Naive thymus-derived CD4-positive, alpha-beta T cell (primary cell): Measurements from ENCODE around the gene PHOSPHO1. TPM values are rescaled to one million over a fixed set of nuclear protein-coding genes. Genes with fewer than 3 reads are reported as not detected.
"Not testable (repeated sequence)": the region's sequence is repeated elsewhere in the genome, so short reads cannot be mapped to it uniquely, and the experiment has no call there.

Experiments used
- ATAC-seq: fragments of 150-1000 bp; cut with Tn5 transposase; 2 replicates; pipeline ENCODE4 v1.10.0; 2021; ENCODE audit warnings: mild to moderate bottlenecking, moderate library complexity
- CTCF ChIA-PET: fragments of 350-600 bp; sonication (Branson Sonifier 250); formaldehyde crosslinking; loops from one replicate; lab custom pipeline; 2021; ENCODE audit warnings: antibody characterized with exemption; lab: Charles Lee
- POLR2A ChIA-PET: fragments of 350-600 bp; sonication (Branson Sonifier 250); formaldehyde crosslinking; loops from one replicate; lab custom pipeline; 2021; ENCODE audit warnings: antibody characterized with exemption, inconsistent platforms; lab: Charles Lee
- DNase-seq, 9 donors: peaks; one replicate each; pipeline versions ENCODE4 v3.0.0 to v3.0.0-alpha.2; 2020 to 2022; ENCODE audit warnings: mixed read lengths in 1 of 9
- H3K27ac ChIP-seq: one replicate; pipeline ENCODE4 v1.7.0; 2013; ENCODE audit warnings: mild to moderate bottlenecking, low read depth, low read length, moderate library complexity
- H3K27me3 ChIP-seq, 2 donors: one replicate each; pipeline ENCODE4 v1.7.0; 2013; ENCODE audit warnings: low read length in 2 of 2, mild to moderate bottlenecking in 2 of 2, moderate library complexity in 2 of 2; ENCODE audit not compliant: control insufficient read depth in 2 of 2, insufficient read depth in 2 of 2
- H3K36me3 ChIP-seq, 3 experiments: 1 replicate in 2 of 3; 2 replicates in 1 of 3; pipeline ENCODE4 v1.7.0; 2013; ENCODE audit warnings: low read length in 3 of 3, mild to moderate bottlenecking in 3 of 3, moderate library complexity in 1 of 3; ENCODE audit not compliant: insufficient read depth in 3 of 3, control insufficient read depth in 2 of 3
- H3K4me1 ChIP-seq, 2 donors: one replicate each; pipeline ENCODE4 v1.7.0; 2013; ENCODE audit warnings: low read length in 2 of 2, mild to moderate bottlenecking in 2 of 2, moderate library complexity in 1 of 2; ENCODE audit not compliant: control insufficient read depth in 2 of 2, insufficient read depth in 2 of 2
- H3K4me3 ChIP-seq: 2 replicates; pipeline ENCODE4 v1.7.0; 2013; ENCODE audit warnings: mild to moderate bottlenecking, low read length
- H3K9me3 ChIP-seq, 3 experiments: 1 replicate in 2 of 3; 2 replicates in 1 of 3; pipeline ENCODE4 v1.7.0; 2013; ENCODE audit warnings: low read length in 3 of 3; ENCODE audit not compliant: control insufficient read depth in 2 of 3
- H3K27ac Mint-ChIP-seq, 9 donors: one replicate each; pipeline ENCODE4 v1.8.0; 2020 to 2022; ENCODE audit warnings: mixed read lengths in 9 of 9, mild to moderate bottlenecking in 8 of 9, moderate library complexity in 5 of 9, inconsistent platforms in 2 of 9
- H3K27me3 Mint-ChIP-seq, 5 donors: one replicate each; pipeline ENCODE4 v1.8.0; 2021 to 2022; ENCODE audit warnings: mixed read lengths in 5 of 5, mild to moderate bottlenecking in 1 of 5
- H3K36me3 Mint-ChIP-seq, 5 donors: one replicate each; pipeline ENCODE4 v1.8.0; 2020 to 2022; ENCODE audit warnings: mixed read lengths in 5 of 5, mild to moderate bottlenecking in 3 of 5, inconsistent platforms in 1 of 5
- H3K4me1 Mint-ChIP-seq, 7 donors: one replicate each; pipeline ENCODE4 v1.8.0; 2020 to 2022; ENCODE audit warnings: mixed read lengths in 7 of 7, mild to moderate bottlenecking in 3 of 7, inconsistent platforms in 1 of 7
- H3K4me3 Mint-ChIP-seq, 10 donors: one replicate each; pipeline ENCODE4 v1.8.0; 2020 to 2022; ENCODE audit warnings: mild to moderate bottlenecking in 10 of 10, mixed read lengths in 10 of 10, moderate library complexity in 6 of 10, inconsistent platforms in 2 of 10
- H3K9me3 Mint-ChIP-seq, 11 donors: one replicate each; pipeline ENCODE4 v1.8.0; 2020 to 2022; ENCODE audit warnings: mixed read lengths in 11 of 11, mild to moderate bottlenecking in 4 of 11, inconsistent platforms in 1 of 11, moderate library complexity in 1 of 11
- intact Hi-C, 2 donors: fragments of 100-400 bp; cut with micrococcal nuclease; formaldehyde crosslinking; loops; one replicate each; pipeline ENCODE4 v1.15.1; 2023
- polyA plus RNA-seq, 2 donors: library from polyadenylated mRNA; unstranded; fragments of 300-500 nt; fragmentation: Illumina TruSeq; gene quantifications; one replicate each; pipeline ENCODE4 v1.2.3, GENCODE V29; 2021
- total RNA-seq, 6 experiments: library from RNA in 5 of 6; stranded (reverse) in 5 of 6; gene quantifications; 1 replicate in 5 of 6; 2 replicates in 1 of 6; pipeline ENCODE4 v1.2.3 and lab custom pipeline; 2021 to 2026

PHOSPHO1 gene
- total and polyA plus RNA-seq, 7 experiments from 2014 or later, result 0.17 to 0.99 (median 0.46) TPM; not detected in 4

GRCh38 chr17:49183341-49183740 lies 47.2 kb downstream of the PHOSPHO1 start:
- Histone ChIP-seq H3K27me3 (peaks cover 0 to 4% of the 10 kb centered on the region in 2 donors), H3K4me1 (peaks cover 4% of the 10 kb centered on the region in 2 donors), H3K4me3 (no peak overlapping the region), H3K27ac (no peak overlapping the region), H3K9me3 (peaks cover 0 to 5% (median 0%) of the 10 kb centered on the region in 3 experiments), H3K36me3 (no peaks in the 10 kb centered on the region)
- POLR2A ChIA-PET, result no interaction called here
- ATAC-seq (no peak), DNase-seq (no peak)
- H3K4me1 Mint-ChIP-seq, result peaks cover 0 to 5% (median 4%) of the 10 kb centered on the region in 7 donors
- intact Hi-C loops, result no loop called here
- H3K27me3 Mint-ChIP-seq, result peaks cover 0 to 9% (median 0%) of the 10 kb centered on the region in 5 donors
- H3K36me3 Mint-ChIP-seq, result peaks cover 0 to 25% (median 3%) of the 10 kb centered on the region in 5 donors
- H3K9me3 Mint-ChIP-seq, result peaks cover 0 to 24% (median 15%) of the 10 kb centered on the region in 11 donors
- CTCF ChIA-PET, result interaction anchor here (0.8 to 7.4 kb wide), 3 partner anchors 44 to 108 kb away, joined by 3 to 143 read pairs (median 3); partner anchors contain the start of gene PHOSPHO1
- no peak overlapping the region for H3K4me3 Mint-ChIP-seq
- no peak overlapping the region for H3K27ac Mint-ChIP-seq

- peaks cover 0 to 4% of the 10 kb centered on the region in 2 donors for H3K27me3 ChIP-seq
- POLR2A ChIA-PET, result interaction anchor here (0.9 to 2.2 kb wide), 5 partner anchors 9 to 106 kb away, joined by 3 to 15 read pairs (median 5); partner anchors contain the start of gene PHOSPHO1
- H3K27ac Mint-ChIP-seq, result peak overlapping the region in 1 of 9 donors; percentile 25
- peaks cover 0 to 5% (median 4%) of the 10 kb centered on the region in 7 donors for H3K4me1 Mint-ChIP-seq
- DNase-seq (no peak), ATAC-seq (no peak)
- intact Hi-C loops, result loop anchor here (1.0 kb wide), 5 partner anchors 11 to 214 kb away; no protein-coding TSS in a partner anchor
- H3K36me3 Mint-ChIP-seq, result peaks cover 0 to 23% (median 6%) of the 10 kb centered on the region in 5 donors
- H3K4me1 ChIP-seq, result peaks cover 4% of the 10 kb centered on the region in 2 donors
- no peak overlapping the region for H3K27ac ChIP-seq
- H3K4me3 Mint-ChIP-seq, result no peak overlapping the region
- CTCF ChIA-PET, result interaction anchor here (0.7 to 7.4 kb wide), 12 partner anchors 10 to 776 kb away, joined by 3 to 143 read pairs (median 6); partner anchors contain the start of gene PHOSPHO1
- H3K27me3 Mint-ChIP-seq, result peaks cover 0 to 6% (median 0%) of the 10 kb centered on the region in 5 donors
- H3K4me3 ChIP-seq, result no peak overlapping the region
- peaks cover 0 to 19% (median 0%) of the 10 kb centered on the region in 3 experiments for H3K9me3 ChIP-seq
- peaks cover 0 to 31% (median 28%) of the 10 kb centered on the region in 11 donors for H3K9me3 Mint-ChIP-seq
- H3K36me3 ChIP-seq, result no peaks in the 10 kb centered on the region
Measured at GRCh38 chr17:49180998-49181635, 49.5 kb downstream of the PHOSPHO1 start.

GRCh38 chr17:49180303-49180702 lies 50.3 kb downstream of the PHOSPHO1 start:
- peaks cover 0 to 8% (median 2%) of the 10 kb centered on the region in 5 donors for H3K27me3 Mint-ChIP-seq
- ChIA-PET CTCF (interaction anchor here (0.6 to 7.4 kb wide), 15 partner anchors 9 to 775 kb away, joined by 3 to 143 read pairs (median 5); partner anchors contain the start of gene PHOSPHO1), POLR2A (interaction anchor here (0.9 to 2.2 kb wide), 5 partner anchors 10 to 107 kb away, joined by 3 to 15 read pairs (median 5); partner anchors contain the start of gene PHOSPHO1)
- H3K4me3 ChIP-seq, result no peak overlapping the region
- H3K9me3 Mint-ChIP-seq, result peaks cover 0 to 35% (median 30%) of the 10 kb centered on the region in 11 donors
- peaks cover 0 to 18% (median 8%) of the 10 kb centered on the region in 5 donors for H3K36me3 Mint-ChIP-seq
- peaks cover 4% of the 10 kb centered on the region in 2 donors for H3K4me1 ChIP-seq
- H3K27ac Mint-ChIP-seq, result peak overlapping the region in 1 of 9 donors; percentile 41
- peaks cover 0 to 5% (median 4%) of the 10 kb centered on the region in 7 donors for H3K4me1 Mint-ChIP-seq
- no peaks in the 10 kb centered on the region for H3K36me3 ChIP-seq
- H3K9me3 ChIP-seq, result peaks cover 0 to 27% (median 0%) of the 10 kb centered on the region in 3 experiments
- intact Hi-C loops, result loop anchor here (1.0 kb wide), 5 partner anchors 12 to 215 kb away; no protein-coding TSS in a partner anchor
- no peak overlapping the region for H3K27ac ChIP-seq
- DNase-seq, result peak; percentile 38 to 67 (median 58)
- ATAC-seq, result peak; percentile 69
- H3K27me3 ChIP-seq, result peaks cover 0 to 4% of the 10 kb centered on the region in 2 donors
- peak overlapping the region in 3 of 10 donors; percentile 16 to 42 (median 21) for H3K4me3 Mint-ChIP-seq

- H3K4me3 Mint-ChIP-seq, H3K4me1 ChIP-seq, H3K27ac Mint-ChIP-seq, ATAC-seq, DNase-seq, intact Hi-C loops, H3K27ac ChIP-seq, H3K4me1 Mint-ChIP-seq, H3K36me3 ChIP-seq, CTCF ChIA-PET, H3K27me3 ChIP-seq, POLR2A ChIA-PET, H3K4me3 ChIP-seq: not testable (repeated sequence)
- H3K9me3 Mint-ChIP-seq, result peaks cover 9 to 61% (median 38%) of the 10 kb centered on the region in 11 donors
- H3K36me3 Mint-ChIP-seq, result peaks cover 0 to 31% (median 15%) of the 10 kb centered on the region in 5 donors
- peaks cover 0 to 24% (median 0%) of the 10 kb centered on the region in 3 experiments for H3K9me3 ChIP-seq
- H3K27me3 Mint-ChIP-seq, result peaks cover 20 to 41% (median 34%) of the 10 kb centered on the region in 5 donors
Measured at GRCh38 chr17:49175978-49176377, 54.6 kb downstream of the PHOSPHO1 start.

Other genes starting within 250 kb of the PHOSPHO1 start
- gene IGF2BP1, start 233.4 kb downstream of the PHOSPHO1 start, total RNA-seq, result not detected
- gene IGF2BP1, start 233.4 kb downstream of the PHOSPHO1 start, polyA plus RNA-seq, result not detected
- gene B4GALNT2, start 98.0 kb downstream of the PHOSPHO1 start, total RNA-seq, result under 1 TPM in 4 of 5 experiments, not detected in 1; 0.03 to 0.05 (median 0.05) TPM
- not detected for gene B4GALNT2, start 98.0 kb downstream of the PHOSPHO1 start, polyA plus RNA-seq
- gene GNGT2, start 20.2 kb downstream of the PHOSPHO1 start, total RNA-seq, result 10 to 100 TPM in 2 of 5 experiments, 1 to 10 TPM in 3; 2.8 to 16.9 (median 5.1) TPM
- 10 to 100 TPM in 1 of 2 donors, 1 to 10 TPM in 1; 8.3 to 11.7 TPM for gene GNGT2, start 20.2 kb downstream of the PHOSPHO1 start, polyA plus RNA-seq
- gene ABI3, start 20.1 kb downstream of the PHOSPHO1 start, total RNA-seq, result 10 to 100 TPM in 3 of 5 experiments, 1 to 10 TPM in 2; 8.2 to 57.8 (median 11.0) TPM
- 10 to 100 TPM; 15.0 to 21.8 TPM for gene ABI3, start 20.1 kb downstream of the PHOSPHO1 start, polyA plus RNA-seq
- gene ZNF652, start 131.5 kb upstream of the PHOSPHO1 start, total RNA-seq, result 10 to 100 TPM; 33.8 to 64.4 (median 49.9) TPM
- 10 to 100 TPM; 19.3 to 20.3 TPM for gene ZNF652, start 131.5 kb upstream of the PHOSPHO1 start, polyA plus RNA-seq
- 100 to 1,000 TPM in 1 of 5 experiments, 10 to 100 TPM in 4; 50.0 to 186 (median 54.4) TPM for gene PHB1, start 184.1 kb upstream of the PHOSPHO1 start, total RNA-seq
- gene PHB1, start 184.1 kb upstream of the PHOSPHO1 start, polyA plus RNA-seq, result 100 to 1,000 TPM; 144 to 165 TPM